NB4 (cell line): ENCODE data around the gene DCDC2B.

ENCODE experiments used
- DNase-seq: peaks from one replicate; pipeline ENCODE4 v3.0.0; 2010; ENCODE audit warnings: low read depth
- H3K4me3 ChIP-seq: one replicate; pipeline ENCODE4 v1.5.1; 2011; ENCODE audit warnings: mild to moderate bottlenecking, low read depth, low read length, moderate library complexity
- MAX ChIP-seq: IDR thresholded peaks from 2 replicates; pipeline ENCODE4 v1.6.1; 2011; ENCODE audit warnings: low read depth, low read length
- MYC ChIP-seq: IDR thresholded peaks from 2 replicates; pipeline ENCODE4 v1.6.1; 2011; ENCODE audit warnings: low read depth, low read length
- POLR2A ChIP-seq: IDR thresholded peaks from 2 replicates; pipeline ENCODE4 v1.6.1; 2011; ENCODE audit warnings: mild to moderate bottlenecking; ENCODE audit not compliant: insufficient read length; ENCODE audit errors: extremely low read depth
- TF ChIP-seq, protein P1 (sequence below): IDR thresholded peaks from one replicate; pipeline ENCODE4 v1.5.1; 2012; ENCODE audit warnings: low read depth, low read length

Gene DCDC2B

DNA sequence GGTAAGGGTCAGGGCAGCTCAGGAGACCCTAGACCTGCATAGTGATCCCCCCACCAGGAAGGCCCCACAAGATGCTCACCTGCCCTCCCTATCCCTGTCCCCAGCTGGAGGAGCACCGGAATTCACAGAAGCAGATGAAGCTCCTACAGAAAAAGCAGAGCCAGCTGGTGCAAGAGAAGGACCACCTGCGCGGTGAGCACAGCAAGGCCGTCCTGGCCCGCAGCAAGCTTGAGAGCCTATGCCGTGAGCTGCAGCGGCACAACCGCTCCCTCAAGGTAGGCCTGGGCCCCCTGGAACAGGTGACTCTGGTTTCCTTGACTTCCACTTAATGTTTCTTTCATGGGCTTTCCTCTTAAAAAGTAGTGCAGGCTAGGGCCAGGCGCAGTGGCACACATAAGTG, 21.0 kb upstream of the DCDC2B start:
- no peak overlapping the region for H3K4me3 ChIP-seq
- no peak for DNase-seq
- TF ChIP-seq POLR2A (no peak), MAX (no peak), MYC (no peak)
- TF ChIP-seq, protein P1, sequence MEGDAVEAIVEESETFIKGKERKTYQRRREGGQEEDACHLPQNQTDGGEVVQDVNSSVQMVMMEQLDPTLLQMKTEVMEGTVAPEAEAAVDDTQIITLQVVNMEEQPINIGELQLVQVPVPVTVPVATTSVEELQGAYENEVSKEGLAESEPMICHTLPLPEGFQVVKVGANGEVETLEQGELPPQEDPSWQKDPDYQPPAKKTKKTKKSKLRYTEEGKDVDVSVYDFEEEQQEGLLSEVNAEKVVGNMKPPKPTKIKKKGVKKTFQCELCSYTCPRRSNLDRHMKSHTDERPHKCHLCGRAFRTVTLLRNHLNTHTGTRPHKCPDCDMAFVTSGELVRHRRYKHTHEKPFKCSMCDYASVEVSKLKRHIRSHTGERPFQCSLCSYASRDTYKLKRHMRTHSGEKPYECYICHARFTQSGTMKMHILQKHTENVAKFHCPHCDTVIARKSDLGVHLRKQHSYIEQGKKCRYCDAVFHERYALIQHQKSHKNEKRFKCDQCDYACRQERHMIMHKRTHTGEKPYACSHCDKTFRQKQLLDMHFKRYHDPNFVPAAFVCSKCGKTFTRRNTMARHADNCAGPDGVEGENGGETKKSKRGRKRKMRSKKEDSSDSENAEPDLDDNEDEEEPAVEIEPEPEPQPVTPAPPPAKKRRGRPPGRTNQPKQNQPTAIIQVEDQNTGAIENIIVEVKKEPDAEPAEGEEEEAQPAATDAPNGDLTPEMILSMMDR, result no peak

DNA sequence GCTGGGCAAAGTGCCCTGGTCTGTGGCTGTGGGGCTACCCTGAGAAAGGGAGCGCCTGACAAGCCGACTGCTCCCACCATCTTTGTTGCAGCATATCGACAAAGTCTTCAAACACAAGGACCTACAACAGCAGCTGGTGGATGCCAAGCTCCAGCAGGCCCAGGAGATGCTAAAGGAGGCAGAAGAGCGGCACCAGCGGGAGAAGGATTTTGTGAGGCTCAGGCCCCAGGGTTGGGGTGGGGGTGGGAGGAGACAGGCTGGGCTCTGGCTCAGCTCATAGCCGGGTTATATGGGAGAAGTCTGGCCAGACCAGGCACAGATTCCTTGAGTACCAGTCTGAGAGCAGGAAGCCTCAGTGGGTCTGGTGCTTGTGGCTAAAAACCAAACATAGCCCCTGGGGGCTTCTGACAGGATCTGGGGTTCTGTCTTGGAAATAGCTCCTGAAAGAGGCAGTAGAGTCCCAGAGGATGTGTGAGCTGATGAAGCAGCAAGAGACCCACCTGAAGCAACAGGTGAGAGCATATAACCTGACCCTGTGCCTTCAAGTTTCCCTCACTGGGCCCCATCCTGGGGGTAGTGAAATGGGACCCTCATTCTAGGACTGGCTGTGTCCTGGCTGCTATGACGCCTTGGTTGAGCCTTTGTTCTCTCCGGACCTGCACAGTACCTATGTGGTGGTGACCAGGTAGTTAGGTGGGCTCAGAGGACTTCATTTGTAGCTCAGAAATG, 16.5 kb upstream of the DCDC2B start:
- H3K4me3 ChIP-seq, result no peak overlapping the region
- no peak for TF ChIP-seq POLR2A
- no peak for TF ChIP-seq MAX
- TF ChIP-seq MYC, result no peak
- DNase-seq, result no peak

GRCh38 chr1:32194984-32195383, 13.9 kb upstream of the DCDC2B start:
- no peak for DNase-seq
- TF ChIP-seq POLR2A (no peak), MYC (no peak), MAX (no peak)
- TF ChIP-seq, protein P1, result no peak
- H3K4me3 ChIP-seq, result no peak overlapping the region

DNA sequence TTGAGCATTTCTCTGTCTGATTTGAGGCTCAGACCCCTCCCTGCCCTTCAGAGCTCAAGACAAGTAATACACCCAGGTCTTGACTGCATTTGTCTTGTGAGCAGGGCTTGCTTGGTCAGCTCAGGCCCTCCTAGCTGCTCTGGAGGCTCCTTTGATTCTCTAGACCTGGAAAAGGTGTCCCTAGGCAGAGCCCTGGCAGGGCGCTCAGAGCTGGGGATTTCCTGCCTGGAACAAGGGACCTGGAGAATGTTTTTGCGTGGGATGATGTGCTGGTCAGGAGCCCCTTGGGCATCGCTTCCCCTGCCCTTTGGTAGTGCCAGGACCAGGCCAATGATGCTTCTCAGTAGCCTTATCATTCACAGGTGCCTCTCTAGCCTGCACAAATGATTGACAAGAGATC, 13.4 kb upstream of the DCDC2B start:
- TF ChIP-seq POLR2A, result no peak
- no peak for TF ChIP-seq MYC
- no peak for TF ChIP-seq MAX
- TF ChIP-seq, protein P1, result no peak
- no peak for DNase-seq
- no peak overlapping the region for H3K4me3 ChIP-seq

DNA sequence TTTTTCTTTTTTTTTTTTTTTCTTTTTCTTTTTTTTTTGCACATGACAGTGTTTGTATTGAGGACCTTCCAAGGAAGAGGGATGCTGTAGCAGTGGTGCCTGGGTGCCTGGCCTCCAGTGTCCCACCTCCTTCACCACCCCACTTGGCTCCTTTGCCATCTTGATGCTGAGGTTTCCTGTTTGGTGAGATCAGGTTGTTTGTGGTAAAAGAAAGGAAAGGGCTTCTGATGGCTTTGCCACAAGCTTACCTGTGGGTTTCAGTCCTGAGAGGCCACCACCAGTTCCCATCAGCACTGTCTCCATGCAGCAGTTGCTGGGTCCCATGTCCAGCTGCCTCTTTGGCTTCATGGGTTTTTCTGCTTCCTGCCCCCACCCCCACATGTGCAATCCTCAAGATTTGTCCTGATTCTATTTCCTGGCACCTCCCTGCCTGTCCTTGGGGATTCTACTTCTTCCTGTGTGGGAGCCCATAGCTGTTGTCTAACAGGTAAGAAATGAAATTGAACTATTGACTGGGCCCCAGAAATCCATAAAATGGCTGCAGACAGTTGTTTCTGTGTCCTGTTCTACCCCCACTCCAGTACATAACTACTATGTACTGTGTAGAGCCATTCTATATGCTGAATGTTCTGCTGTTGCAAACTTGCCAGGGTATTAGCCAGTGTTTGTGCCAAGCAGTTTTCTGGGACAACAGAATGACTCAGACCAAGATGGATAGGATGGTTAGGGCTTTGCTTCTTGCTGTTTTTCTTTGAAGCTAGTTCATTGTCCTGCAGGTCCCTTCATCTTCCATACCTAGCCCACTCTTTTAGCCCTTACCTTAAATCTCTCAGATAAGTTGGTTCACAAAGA, 12.7 kb upstream of the DCDC2B start:
- no peak for DNase-seq
- no peak overlapping the region for H3K4me3 ChIP-seq
- TF ChIP-seq MYC, result no peak
- no peak for TF ChIP-seq POLR2A
- no peak for TF ChIP-seq MAX
- TF ChIP-seq, protein P1, result no peak

- no peak overlapping the region for H3K4me3 ChIP-seq
- DNase-seq, result no peak
- TF ChIP-seq, protein P1, result no peak
- no peak for TF ChIP-seq MYC
- no peak for TF ChIP-seq MAX
- no peak for TF ChIP-seq POLR2A
Measured at GRCh38 chr1:32197074-32197473, 11.8 kb upstream of the DCDC2B start.
